GM19099 (cell line): ENCODE data around the gene LRRC37B.
A peak's percentile ranks its signal among the peaks of the same experiment; 100 is the strongest.

Source experiments
- POLR2A ChIP-seq: IDR thresholded peaks from 3 replicates; pipeline ENCODE4 v1.6.1; 2011; ENCODE audit warnings: low read depth; ENCODE audit not compliant: insufficient read length; ENCODE audit errors: extremely low read depth

The LRRC37B gene

DNA sequence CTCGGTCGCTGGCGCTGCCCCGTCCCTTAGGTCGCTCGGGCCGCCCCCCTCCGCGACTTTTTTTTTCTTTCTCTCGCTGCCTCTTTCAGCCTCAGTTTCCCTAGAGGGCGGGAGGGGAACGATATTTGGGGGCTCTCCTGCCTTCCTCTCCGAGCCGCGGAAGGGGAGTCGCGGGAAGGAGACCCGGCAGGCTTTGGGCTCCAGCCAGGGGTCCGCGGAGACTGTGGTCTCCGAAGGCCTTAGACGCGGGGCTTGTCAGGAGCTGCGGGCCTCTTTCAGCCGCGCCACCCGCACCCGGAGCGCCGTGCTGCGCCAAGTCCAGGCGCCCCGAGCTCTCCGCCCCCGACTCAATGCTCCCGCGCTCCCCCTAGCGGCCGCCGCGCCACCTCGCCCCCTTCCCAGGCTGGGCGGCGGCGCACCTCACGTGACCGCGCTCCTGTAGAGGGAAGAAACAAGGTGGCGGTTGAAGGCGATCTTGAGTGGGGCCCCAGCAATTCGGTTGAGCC is at the start of gene LRRC37B:
Gene LRRC37B, plus strand, starts transcription at position 427 of the 506 bp plus-strand sequence. CDS start 14,010 bp downstream, outside the sequence.
- peak; percentile 35 for TF ChIP-seq POLR2A

DNA sequence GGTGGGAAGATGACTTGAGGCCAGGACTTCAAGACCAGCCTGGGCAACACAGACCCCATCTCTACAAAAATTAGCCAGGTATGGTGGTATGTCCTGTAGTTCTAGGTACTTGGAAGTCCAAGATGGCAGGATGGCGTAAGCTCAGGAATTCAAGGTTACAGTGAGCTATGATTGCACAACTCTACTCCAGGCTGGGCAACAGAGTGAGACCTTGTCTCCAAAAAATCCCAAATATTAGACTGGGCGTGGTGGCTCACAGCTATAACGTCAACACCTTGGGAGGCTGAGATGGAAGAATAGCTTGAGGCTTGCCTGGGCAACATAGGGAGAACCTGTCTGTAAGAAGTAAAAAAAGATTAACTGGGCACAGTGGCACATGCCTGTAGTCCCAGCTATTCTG is 39.5 kb upstream of the LRRC37B start:
- no peak for TF ChIP-seq POLR2A

DNA sequence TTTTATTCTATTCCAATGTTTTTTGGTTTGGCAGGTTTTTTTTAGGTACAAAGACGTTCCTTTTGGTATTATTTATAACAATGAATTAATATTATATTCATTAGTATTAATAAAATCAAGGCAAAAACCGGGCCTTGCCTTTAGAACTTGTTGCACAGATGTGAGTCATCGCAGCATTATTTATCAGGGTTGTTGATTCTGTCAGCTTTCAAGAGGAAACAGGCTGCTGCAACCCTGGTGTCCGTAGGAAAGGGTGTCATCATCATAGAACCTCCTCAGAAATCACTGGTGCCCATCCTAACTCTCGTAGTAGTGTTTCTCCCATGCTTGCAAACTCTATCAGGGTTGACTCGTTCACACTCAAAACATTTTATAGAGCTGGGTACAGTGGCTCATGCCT is 10.2 kb upstream of the LRRC37B start:
- no peak for TF ChIP-seq POLR2A

DNA sequence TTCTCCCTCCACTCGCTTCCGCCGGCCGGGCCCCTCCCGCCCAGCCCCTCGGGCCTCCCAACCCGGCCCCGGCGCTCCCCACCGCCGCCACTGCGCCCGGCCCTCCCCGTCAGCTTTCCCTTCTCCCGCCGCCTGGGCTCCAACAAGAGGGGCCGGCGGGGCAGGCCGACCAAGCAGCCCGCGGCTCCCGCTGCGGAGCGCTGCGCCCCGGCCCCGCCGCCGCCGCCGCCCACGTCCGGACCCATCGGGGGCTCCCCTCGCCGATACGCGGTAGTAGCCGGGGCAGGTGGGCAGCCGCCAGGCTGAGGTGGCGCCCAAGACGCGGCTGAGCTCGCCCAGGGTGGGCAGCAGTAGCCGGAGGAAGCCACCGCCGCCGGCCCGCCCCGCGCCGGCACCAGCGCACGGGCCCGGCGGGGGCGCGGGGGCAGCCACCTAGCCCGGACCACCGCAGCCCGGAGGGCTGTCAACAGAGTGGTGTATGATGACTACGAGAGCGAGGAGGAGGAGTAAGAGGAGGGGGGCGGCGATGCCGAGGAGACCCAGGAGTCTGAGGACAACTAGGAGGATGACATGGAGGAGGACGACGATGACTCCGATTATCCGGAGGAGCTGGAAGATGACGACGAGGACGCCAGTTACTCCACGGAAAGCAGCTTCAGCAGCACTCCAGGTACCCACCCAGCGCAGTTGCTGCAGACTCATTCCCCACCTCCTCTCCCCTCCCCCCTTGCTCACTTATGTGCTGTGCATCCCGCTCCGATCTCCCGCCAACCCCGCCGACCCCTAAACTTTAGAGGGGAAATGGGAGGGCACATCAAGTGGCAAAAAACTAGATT is 498 bp downstream of the LRRC37B start:
- peak; percentile 38 for TF ChIP-seq POLR2A

DNA sequence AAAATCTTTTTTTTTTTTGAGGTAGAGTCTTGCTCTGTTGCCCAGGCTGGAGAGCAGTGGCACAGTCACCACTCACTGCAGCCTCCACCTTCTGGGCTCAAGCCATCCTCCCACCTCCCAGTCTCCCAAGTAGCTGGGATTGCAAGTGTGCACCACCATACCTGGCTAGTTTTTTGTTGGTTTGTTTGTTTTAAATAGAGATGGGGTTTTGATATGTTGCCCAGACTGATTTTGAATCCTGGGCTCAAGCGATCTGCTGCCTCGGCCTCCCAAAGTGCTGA is 2.0 kb downstream of the LRRC37B start:
- TF ChIP-seq POLR2A = no peak

DNA sequence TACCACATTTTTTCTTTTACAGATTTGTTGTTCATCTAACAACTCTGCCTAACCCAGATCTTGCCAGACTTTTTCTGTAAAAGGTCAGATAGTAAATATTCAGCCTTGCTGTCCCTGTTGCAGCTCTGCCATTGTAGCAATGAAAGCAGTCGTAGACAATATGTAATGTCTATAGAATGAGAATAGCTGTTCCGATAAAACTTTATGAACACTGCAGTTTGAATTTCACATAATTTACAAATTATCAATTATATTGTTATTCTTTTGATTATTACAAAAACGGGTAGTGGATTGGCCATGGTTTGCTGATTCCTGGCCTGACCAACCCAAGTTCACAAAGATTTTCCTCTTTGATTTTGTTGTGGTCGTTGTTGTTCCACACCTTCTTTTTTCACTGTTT is 2.9 kb downstream of the LRRC37B start:
- no peak for TF ChIP-seq POLR2A

DNA sequence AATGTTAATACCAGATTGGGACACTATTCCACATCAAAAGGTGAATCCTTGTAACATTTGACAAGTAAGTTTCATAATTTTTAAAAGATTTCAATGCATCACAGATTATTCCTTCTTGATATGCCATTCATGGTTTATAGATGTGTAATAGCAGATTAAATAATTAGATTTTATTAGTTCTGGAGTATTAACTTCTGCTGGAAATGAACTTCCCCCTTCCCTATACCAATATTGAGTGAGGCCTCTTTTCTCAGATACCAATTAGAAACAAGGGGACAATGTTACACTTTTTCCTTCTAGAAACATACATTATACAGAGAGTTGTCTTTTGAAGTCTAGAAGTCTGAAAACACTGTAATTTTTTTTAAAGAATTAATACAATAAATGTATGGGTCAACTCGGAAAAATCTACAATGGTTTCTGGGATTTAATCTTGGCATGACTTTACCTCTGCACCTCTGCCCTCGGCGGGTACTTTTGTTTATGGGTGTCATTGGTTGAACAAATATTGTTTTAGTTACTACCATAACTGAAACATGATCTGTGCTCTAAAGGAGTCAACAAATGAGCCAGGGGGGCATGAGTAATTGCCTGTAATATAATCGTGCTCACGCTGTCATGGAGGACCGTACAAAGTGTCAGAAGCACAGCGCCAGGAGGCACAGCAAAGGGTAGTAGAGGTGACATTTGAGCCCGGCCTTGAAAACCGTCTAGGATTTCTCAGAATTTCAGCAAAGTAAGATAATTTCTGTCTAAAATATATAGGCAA is 8.2 kb downstream of the LRRC37B start:
- no peak for TF ChIP-seq POLR2A

DNA sequence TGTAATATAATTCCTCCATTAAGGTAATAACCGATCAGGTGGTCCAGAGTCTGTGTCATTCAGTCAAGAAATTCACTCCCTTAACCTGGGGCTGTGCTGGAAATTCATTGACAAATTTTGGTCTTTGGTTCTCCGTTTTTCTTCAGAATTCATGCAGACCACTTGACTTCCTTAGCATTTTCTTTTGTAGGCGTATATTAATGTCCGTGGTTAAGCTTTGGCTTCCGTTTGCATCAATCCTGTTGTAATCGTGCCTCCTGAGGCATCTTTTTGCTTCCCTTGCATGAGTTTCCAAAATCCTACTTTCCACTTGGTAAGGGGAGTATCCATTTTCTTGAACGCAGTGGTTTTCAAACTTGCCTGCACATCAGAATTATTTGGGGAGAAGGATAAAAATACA is 9.0 kb downstream of the LRRC37B start:
- TF ChIP-seq POLR2A = no peak

DNA sequence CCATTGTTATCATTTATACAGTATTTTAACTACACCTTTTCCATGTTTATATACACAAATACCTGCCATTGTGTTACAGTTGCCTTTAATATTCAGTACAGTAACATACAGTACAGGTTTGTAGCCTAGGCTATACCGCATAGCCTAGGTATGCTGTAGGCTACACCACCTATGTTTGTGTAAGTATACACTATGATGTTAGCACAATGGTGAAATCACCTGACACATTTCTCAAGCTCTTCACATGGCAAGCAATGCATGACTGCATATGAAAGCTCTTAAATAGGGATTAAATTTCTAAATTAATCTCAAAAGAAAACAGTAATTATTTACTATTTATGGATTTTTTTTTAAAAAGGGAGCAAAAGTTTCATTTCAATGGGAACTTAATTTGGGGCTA is 12.0 kb downstream of the LRRC37B start:
- no peak for TF ChIP-seq POLR2A

DNA sequence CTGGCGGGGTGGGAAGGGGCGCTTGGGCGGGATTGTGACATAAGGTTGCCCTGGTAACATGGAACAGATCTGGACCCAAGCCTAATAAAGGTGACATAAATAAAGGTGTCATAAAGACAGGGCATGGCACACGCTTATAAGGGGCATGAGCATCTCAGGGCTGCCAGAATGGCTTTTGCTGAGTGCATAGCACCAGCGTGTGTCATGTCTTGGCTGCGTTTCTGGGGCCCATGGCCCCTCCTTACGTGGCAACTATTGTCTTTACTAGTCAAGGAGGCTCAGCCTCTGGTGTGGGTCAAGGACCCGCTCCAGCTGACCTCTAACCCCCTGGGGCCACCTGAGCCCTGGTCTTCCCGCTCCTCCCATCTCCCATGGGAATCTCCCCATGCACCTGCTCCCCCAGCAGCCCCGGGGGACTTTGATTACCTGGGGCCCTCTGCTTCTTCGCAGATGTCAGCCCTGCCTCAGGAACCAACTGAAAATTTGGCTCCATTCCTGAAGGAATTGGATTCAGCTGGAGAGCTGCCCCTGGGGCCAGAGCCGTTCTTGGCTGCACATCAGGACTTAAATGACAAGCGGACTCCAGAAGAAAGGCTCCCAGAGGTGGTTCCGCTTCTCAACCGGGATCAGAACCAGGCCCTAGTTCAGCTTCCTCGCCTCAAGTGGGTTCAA is 13.9 kb downstream of the LRRC37B start:
- no peak for TF ChIP-seq POLR2A

DNA sequence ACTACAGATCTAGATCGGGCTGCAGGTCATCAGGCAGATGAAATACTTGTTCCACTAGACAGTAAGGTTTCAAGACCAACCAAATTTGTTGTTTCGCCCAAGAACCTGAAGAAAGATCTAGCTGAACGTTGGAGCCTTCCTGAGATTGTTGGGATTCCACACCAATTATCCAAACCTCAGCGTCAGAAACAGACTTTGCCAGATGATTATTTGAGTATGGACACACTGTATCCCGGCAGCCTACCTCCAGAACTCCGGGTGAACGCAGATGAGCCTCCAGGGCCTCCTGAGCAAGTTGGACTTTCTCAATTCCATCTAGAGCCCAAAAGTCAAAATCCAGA is 14.4 kb downstream of the LRRC37B start:
- no peak for TF ChIP-seq POLR2A

DNA sequence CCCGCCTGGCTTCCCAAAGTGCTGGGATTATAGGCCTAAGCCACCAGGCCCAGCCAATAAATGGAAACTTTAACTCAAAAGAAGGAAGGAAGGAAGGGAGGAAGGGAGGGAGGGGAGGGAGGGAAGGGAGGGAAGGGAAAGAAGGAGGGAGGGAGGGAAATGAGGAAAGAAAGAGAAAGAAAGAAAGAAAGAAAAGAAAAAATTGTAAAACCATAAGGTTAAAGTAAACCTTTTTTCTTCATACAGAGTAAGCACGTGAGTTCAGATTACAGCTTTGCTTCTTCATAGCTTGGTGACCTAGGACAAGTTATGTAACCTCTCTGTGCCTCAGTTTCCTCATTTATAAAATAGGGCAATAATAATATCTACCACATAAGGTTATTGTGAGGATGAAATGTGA is 26.0 kb downstream of the LRRC37B start:
- no peak for TF ChIP-seq POLR2A

DNA sequence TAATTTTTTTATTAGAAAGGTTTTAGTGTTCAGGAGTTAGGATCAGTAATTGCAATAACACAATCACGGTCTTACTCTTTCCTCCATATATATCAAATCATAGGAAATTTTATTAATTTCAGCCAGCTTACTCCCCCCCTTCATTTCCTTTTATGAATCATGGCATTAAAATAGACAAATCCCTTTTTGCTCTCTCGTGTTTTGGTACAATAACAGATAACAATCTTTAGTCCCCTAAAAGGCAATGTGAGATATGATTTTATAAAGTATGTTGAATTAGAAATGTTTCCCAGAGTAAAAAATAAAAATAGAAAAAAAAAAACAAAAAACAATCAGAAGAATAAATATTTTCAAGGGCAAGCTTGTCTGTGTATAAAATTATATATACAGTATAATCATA is 92.5 kb downstream of the LRRC37B start:
- no peak for TF ChIP-seq POLR2A

DNA sequence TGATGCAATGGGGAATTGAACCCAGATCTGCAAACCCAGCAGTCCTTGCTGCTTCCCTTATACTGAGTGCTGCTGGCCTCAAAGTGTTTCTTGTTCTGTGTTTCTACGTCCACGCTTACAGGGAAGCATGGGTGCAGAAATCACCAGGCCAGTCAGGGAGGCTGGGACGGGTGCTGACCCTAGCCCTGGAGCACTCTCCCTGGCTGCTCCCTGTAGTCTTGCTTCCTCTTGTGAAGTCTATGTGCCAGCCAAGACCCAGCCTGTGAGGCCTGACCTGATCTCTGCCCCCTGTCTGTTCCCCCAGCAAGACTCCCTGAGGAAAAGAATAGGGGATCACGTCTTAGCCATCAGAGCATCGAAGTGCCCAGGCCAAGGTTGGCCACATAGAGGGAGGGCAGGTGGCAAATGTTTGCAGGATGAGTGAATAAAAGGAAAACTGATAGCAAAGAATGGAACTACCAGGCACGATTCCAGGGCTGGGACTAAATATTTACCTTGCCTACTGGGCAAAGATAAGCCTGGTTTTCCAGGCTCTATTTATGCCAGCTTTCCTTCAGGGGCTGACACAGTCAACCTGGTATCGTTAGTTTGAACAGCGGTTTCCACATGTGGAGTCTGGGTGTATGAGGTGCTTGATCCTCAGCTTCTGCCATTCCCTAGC is 93.9 kb downstream of the LRRC37B start:
- TF ChIP-seq POLR2A = no peak

DNA sequence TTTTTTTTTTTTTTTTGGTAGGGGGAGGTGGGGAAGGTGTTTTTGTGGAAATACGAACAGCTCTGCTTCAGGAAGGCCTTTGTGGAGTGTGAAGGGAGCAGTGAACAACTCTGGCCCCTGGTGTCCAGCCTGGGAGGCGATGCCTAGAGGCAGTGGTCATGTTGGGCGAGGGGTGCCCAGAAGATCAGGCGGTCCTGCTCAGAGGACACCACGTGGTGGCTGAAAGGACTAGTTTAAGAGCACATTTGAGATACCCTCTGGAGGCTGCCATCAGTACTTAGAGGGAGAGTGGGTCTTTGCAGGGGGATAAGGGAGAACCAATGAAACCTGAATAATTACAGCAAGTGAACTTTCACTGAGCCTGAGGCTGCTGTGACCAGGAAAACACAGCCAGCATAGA is 95.0 kb downstream of the LRRC37B start:
- TF ChIP-seq POLR2A = no peak
